Activated T-helper 1 cell treated with anti-CD3 and anti-CD28 coated beads, Interleukin-12 subunit alpha, Interleukin-12 subunit beta, Interleukin-2, Interleukin-4 antibody, amounts not matched to agents 30 ng/mL and 10 ng/mL and 1 ng/mL, durations not matched to agents 14 hours and 24 hours and 36 hours (primary cell): ENCODE measurements around the gene DCXR. TPM values are rescaled to one million over a fixed set of nuclear protein-coding genes. Genes with fewer than 3 reads are reported as not detected.

Experiments
- DNase-seq: peaks from one replicate; pipeline ENCODE4 v3.0.0; 2021; ENCODE audit warnings: low spot score
- H3K27ac Mint-ChIP-seq: one replicate; pipeline ENCODE4 v1.8.0; 2021; ENCODE audit warnings: mild to moderate bottlenecking, mixed read lengths
- H3K27me3 Mint-ChIP-seq: one replicate; pipeline ENCODE4 v1.8.0; 2022; ENCODE audit warnings: mild to moderate bottlenecking, moderate library complexity, mixed read lengths; ENCODE audit not compliant: insufficient read depth
- H3K36me3 Mint-ChIP-seq: one replicate; pipeline ENCODE4 v1.8.0; 2021; ENCODE audit warnings: low read depth, mixed read lengths
- H3K4me1 Mint-ChIP-seq: one replicate; pipeline ENCODE4 v1.8.0; 2021; ENCODE audit warnings: low read depth, mixed read lengths
- H3K4me3 Mint-ChIP-seq: one replicate; pipeline ENCODE4 v1.8.0; 2021; ENCODE audit warnings: mild to moderate bottlenecking, moderate library complexity, mixed read lengths
- H3K9me3 Mint-ChIP-seq: one replicate; pipeline ENCODE4 v1.8.0; 2021; ENCODE audit warnings: mixed read lengths
- intact Hi-C: fragments of 100-400 bp; cut with micrococcal nuclease; formaldehyde crosslinking; loops from one replicate; pipeline ENCODE4 v1.15.1; 2024
- total RNA-seq: library from RNA; stranded (reverse); gene quantifications from 2 replicates; pipeline ENCODE4 v1.2.3, GENCODE V29; 2022

The DCXR gene
- total RNA-seq, 1 donor from 2014 or later, result 125 TPM

DNA sequence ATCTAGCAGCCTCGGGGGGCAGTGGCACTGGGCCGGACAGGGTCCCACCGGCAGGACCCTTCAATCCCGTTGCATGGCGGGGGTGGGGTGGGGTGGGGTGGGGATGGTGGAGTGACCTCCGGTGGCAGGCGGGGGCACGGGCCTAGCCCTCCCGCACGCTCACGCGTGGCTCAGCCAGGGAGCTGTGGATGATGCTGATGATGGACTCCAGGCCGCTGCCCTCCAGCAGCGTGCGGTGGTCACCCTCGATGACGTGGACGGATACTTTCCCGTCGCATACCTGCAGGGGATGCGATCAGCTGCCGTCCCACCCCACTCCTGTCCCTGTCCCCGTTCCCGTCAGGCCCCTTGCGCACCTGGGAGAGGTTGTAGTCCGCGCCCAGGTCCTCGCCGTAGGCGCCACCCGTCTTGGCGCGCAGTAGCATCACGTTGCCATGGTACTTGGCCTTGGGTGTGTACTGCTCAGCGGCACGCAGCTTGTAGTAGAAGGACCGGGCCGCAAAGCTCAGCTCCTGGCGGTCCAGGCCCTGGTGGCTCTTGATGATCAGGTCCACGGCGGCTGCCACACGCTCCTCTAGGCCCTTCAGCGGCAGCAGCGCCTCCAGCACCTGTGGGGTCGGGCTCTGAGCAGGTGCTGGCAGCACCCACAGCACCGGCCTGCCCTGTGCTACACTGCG, 41.6 kb upstream of the DCXR start:
- DNase-seq, result no peak
- Mint-ChIP-seq H3K4me3 (no peak overlapping the region), H3K36me3 (peaks cover 12% of the 10 kb centered on the region), H3K27ac (no peak overlapping the region), H3K27me3 (peaks cover 3% of the 10 kb centered on the region), H3K4me1 (no peaks in the 10 kb centered on the region), H3K9me3 (no peaks in the 10 kb centered on the region)
- intact Hi-C loops, result no loop called here

GRCh38 chr17:82078433-82078832, 40.9 kb upstream of the DCXR start:
- intact Hi-C loops, result no loop called here
- H3K4me3 Mint-ChIP-seq, result no peak overlapping the region
- no peaks in the 10 kb centered on the region for H3K9me3 Mint-ChIP-seq
- no peaks in the 10 kb centered on the region for H3K4me1 Mint-ChIP-seq
- peaks cover 11% of the 10 kb centered on the region for H3K36me3 Mint-ChIP-seq
- no peak overlapping the region for H3K27ac Mint-ChIP-seq
- DNase-seq, result no peak
- peaks cover 6% of the 10 kb centered on the region for H3K27me3 Mint-ChIP-seq

GRCh38 chr17:82077617-82078358, 40.3 kb upstream of the DCXR start:
- peaks cover 6% of the 10 kb centered on the region for H3K36me3 Mint-ChIP-seq
- H3K4me3 Mint-ChIP-seq, result no peak overlapping the region
- peaks cover 7% of the 10 kb centered on the region for H3K27me3 Mint-ChIP-seq
- DNase-seq, result no peak
- intact Hi-C loops, result no loop called here
- H3K9me3 Mint-ChIP-seq, result no peaks in the 10 kb centered on the region
- H3K4me1 Mint-ChIP-seq, result no peaks in the 10 kb centered on the region
- no peak overlapping the region for H3K27ac Mint-ChIP-seq

- intact Hi-C loops, result no loop called here
- H3K9me3 Mint-ChIP-seq, result no peaks in the 10 kb centered on the region
- no peaks in the 10 kb centered on the region for H3K4me1 Mint-ChIP-seq
These were observed 39.5 kb upstream of the DCXR start for GRCh38 chr17:82076785-82077591.

GRCh38 chr17:82076018-82076784, 38.7 kb upstream of the DCXR start:
- Mint-ChIP-seq H3K27me3 (peaks cover 7% of the 10 kb centered on the region), H3K36me3 (peaks cover 6% of the 10 kb centered on the region), H3K4me3 (no peak overlapping the region), H3K4me1 (no peaks in the 10 kb centered on the region), H3K9me3 (no peaks in the 10 kb centered on the region), H3K27ac (no peak overlapping the region)
- intact Hi-C loops, result no loop called here
- no peak for DNase-seq

More at GRCh38 chr17:82076785-82077591, 39.5 kb upstream of the DCXR start:
- Mint-ChIP-seq H3K36me3 (peaks cover 6% of the 10 kb centered on the region), H3K27ac (no peak overlapping the region), H3K4me3 (no peak overlapping the region), H3K27me3 (peaks cover 7% of the 10 kb centered on the region)
- no peak for DNase-seq

GRCh38 chr17:82073446-82073845, 35.9 kb upstream of the DCXR start:
- peaks cover 7% of the 10 kb centered on the region for H3K27me3 Mint-ChIP-seq
- H3K27ac Mint-ChIP-seq, result no peak overlapping the region
- H3K4me1 Mint-ChIP-seq, result no peaks in the 10 kb centered on the region
- H3K9me3 Mint-ChIP-seq, result no peaks in the 10 kb centered on the region
- intact Hi-C loops, result no loop called here
- no peak for DNase-seq
- H3K36me3 Mint-ChIP-seq, result peaks cover 3% of the 10 kb centered on the region
- no peak overlapping the region for H3K4me3 Mint-ChIP-seq

DNA sequence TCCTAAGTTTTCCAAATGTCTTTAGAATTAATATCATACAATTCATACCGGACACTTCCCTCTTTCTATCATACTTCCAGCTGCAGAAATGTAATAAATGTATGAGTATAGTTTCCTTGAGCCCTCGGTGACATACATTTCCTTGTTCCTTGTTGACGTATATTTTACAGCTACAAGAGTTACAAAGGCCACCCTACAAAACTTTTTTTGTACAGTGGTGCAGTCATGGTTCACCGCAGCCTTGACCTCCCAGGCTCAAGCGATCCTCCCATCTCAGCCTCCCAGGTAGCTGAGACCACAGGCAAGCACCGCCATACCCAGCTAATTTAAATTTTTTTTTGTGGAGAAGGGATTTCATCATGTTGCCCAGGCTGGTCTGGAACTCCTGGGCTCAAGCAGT, 35.3 kb upstream of the DCXR start:
- Mint-ChIP-seq H3K4me1 (no peaks in the 10 kb centered on the region), H3K27me3 (peaks cover 7% of the 10 kb centered on the region), H3K27ac (no peak overlapping the region), H3K9me3 (no peaks in the 10 kb centered on the region), H3K4me3 (no peak overlapping the region), H3K36me3 (no peaks in the 10 kb centered on the region)
- intact Hi-C loops, result no loop called here
- no peak for DNase-seq

DNA sequence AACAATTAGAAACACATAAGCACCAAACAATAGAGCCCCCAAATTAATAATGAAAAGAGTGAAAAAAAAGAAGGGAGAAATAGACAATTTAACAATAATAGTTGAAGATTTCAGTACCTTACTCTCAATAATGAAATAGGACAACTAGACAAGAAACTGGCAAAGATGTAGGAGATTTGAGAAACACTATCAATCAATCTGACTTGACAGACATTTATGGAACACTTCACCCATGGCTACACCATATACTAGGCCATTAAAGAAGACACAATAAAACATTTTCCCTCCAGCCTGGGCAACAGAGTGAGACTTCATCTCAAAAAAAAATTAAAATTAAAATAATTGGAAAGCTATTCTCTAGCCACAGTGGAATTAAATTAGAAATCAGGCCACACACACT, 33.1 kb upstream of the DCXR start:
- no peak for DNase-seq
- H3K9me3 Mint-ChIP-seq, result no peaks in the 10 kb centered on the region
- H3K27me3 Mint-ChIP-seq, result peaks cover 7% of the 10 kb centered on the region
- no peak overlapping the region for H3K4me3 Mint-ChIP-seq
- peaks cover 2% of the 10 kb centered on the region for H3K36me3 Mint-ChIP-seq
- no peak overlapping the region for H3K27ac Mint-ChIP-seq
- no peaks in the 10 kb centered on the region for H3K4me1 Mint-ChIP-seq
- intact Hi-C loops, result no loop called here

GRCh38 chr17:82065638-82066303, 28.3 kb upstream of the DCXR start, which contains the start of gene DUS1L:
Gene DUS1L, minus strand, starts transcription at chr17:82065804. Its CDS starts 745 bp downstream, at chr17:82065059.
- Mint-ChIP-seq H3K27me3 (no peaks in the 10 kb centered on the region), H3K4me3 (peak within 1 kb of the TSS; percentile 86), H3K9me3 (no peaks in the 10 kb centered on the region), H3K4me1 (no peaks in the 10 kb centered on the region), H3K27ac (peak within 1 kb of the TSS; percentile 83), H3K36me3 (peaks cover 4% of the 10 kb centered on the region)
- intact Hi-C loops, result loop anchor here (1.0 to 5.0 kb wide), 2 partner anchors 14 to 43 kb away; partner anchors contain the start of genes CENPX, GPS1, LRRC45 and RFNG
- DNase-seq, result peak; percentile 71

- no peak overlapping the region for H3K27ac Mint-ChIP-seq
- peak; percentile 18 for DNase-seq
- H3K4me3 Mint-ChIP-seq, result peak overlapping the region; percentile 77
- no peaks in the 10 kb centered on the region for H3K27me3 Mint-ChIP-seq
- intact Hi-C loops, result loop anchor here (5.0 kb wide), 1 partner anchor 43 kb away; the partner anchor contains the start of genes CENPX and LRRC45
- peaks cover 4% of the 10 kb centered on the region for H3K36me3 Mint-ChIP-seq
- H3K9me3 Mint-ChIP-seq, result no peaks in the 10 kb centered on the region
- no peaks in the 10 kb centered on the region for H3K4me1 Mint-ChIP-seq
These were observed 27.7 kb upstream of the DCXR start for GRCh38 chr17:82065193-82065637.

DNA sequence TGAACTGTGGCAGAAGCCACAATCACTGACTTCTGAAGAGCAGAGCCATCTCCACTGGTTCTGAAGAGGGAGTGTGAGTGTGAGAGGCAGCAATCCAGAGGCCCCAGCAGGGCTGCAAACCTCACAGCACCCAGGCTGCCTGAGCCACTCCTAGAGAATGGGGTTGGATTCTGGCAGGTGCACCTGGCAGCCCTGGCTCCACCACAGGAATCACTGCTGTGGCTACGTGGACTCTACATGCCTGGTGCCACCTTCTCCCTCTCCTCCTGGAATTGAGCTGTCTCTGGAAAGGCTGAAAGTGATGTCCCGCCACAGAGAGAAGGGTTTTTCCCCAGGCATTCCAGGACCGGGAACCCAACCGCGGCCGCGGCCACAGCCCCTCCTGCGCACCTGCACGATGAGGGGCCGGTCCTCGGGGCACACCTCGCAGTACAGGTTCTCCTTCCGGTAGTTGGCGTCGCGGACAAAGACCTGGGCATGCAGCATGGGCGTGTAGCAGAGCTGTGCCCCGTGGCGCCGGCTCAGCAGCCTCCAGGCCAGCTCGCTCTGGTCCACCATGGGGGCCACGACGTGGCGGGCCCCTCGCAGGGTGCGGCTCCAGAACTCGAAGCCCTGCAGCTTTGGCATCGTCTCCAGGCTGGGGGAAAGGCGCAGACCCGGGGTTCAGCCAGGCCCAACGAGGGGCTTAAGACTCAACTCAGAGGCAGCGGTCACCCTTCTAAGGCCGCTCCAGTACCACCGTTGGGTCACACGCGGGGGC, 27.1 kb upstream of the DCXR start:
- Mint-ChIP-seq H3K4me1 (no peaks in the 10 kb centered on the region), H3K9me3 (no peaks in the 10 kb centered on the region), H3K4me3 (peak overlapping the region; percentile 77), H3K36me3 (peaks cover 6% of the 10 kb centered on the region), H3K27ac (peak overlapping the region; percentile 40), H3K27me3 (no peaks in the 10 kb centered on the region)
- intact Hi-C loops, result loop anchor here (5.0 kb wide), 1 partner anchor 42 kb away; the partner anchor contains the start of genes CENPX and LRRC45
- no peak for DNase-seq
